ENCODE measurements around the gene TLE6. TPM values are rescaled to one million over a fixed set of nuclear protein-coding genes. Genes with fewer than 3 reads are reported as not detected.

Gene TLE6
- total and polyA plus RNA-seq, 2 of the 4 experiments (the other 2 are of a cell fraction): under 0.01 to 0.17 TPM

DNA sequence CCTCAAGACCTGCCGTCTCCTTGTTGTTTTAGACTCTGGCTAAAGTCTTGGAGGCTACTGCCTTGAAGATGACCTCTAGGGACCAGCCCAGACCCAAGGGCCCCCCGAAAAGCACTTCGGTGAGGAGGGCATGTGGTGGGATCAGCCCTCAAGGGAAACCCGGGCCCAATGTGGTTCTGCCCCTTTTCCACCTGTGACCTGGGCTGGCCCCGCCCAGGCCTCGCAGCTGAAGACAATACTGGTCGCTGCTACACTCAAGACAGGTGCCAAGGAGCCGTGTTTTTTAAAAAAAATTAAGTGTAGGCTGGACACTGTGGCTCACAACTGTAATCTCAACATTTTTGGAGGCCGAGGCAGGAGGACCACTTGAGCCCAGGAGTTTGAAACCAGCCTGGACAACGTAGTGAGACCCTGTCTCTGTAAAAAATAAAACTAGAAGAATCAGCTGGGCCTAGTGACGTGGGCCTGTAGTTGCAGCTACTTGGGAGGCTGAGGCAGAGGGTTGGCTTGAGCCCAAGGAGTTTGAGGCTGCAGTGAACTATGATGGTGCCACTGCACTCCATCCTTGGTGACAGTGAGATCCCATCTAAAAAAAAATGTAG lies 903 bp downstream of the TLE6 start:
- Histone ChIP-seq H3K14ac (replicated peaks; ENCODE audit: low read depth, low read length) (no peak overlapping the region), H3K9me3 (ENCODE audit: control insufficient read depth, insufficient read depth, low read length) (no peaks in the 10 kb centered on the region), H3K4me1 (ENCODE audit: control insufficient read depth, insufficient read depth, low read length) (peaks cover 11% of the 10 kb centered on the region), H3K36me3 (ENCODE audit: control insufficient read depth, insufficient read depth, low read length) (no peaks in the 10 kb centered on the region), H3K56ac (ENCODE audit: extremely low read depth, insufficient read depth, low read length) (no peak overlapping the region), H2BK5ac (ENCODE audit: low read depth, low read length, poor library complexity, severe bottlenecking) (no peak overlapping the region), H2BK120ac (ENCODE audit: low read depth, low read length) (no peak overlapping the region), H2AK9ac (replicated peaks; ENCODE audit: low read depth, low read length, poor library complexity) (no peak overlapping the region), H4K5ac (ENCODE audit: low read depth, low read length) (no peak overlapping the region), H2BK15ac (ENCODE audit: low read depth, low read length) (no peak overlapping the region), H3K18ac (ENCODE audit: low read depth, low read length) (no peak overlapping the region), H3K79me1 (ENCODE audit: low read depth in 1 of 2, low read length in 2 of 2) (no peaks in the 10 kb centered on the region), H3K4me3 (ENCODE audit: insufficient read depth, low read depth, low read length) (no peak overlapping the region), H3K9ac (ENCODE audit: low read depth, low read length) (no peak overlapping the region), H2AFZ (replicated peaks; ENCODE audit: low read length, poor library complexity) (no peak overlapping the region), H2BK20ac (ENCODE audit: low read depth, low read length) (no peak overlapping the region), H4K91ac (ENCODE audit: insufficient read depth, low read depth, low read length) (no peak overlapping the region), H3K4me2 (ENCODE audit: low read depth, low read length) (no peak overlapping the region), H4K20me1 (ENCODE audit: insufficient read depth, low read length) (no peaks in the 10 kb centered on the region), H3K23ac (ENCODE audit: low read depth, low read length) (no peak overlapping the region), H3K4ac (ENCODE audit: low read depth, low read length) (no peak overlapping the region), H3K27ac (ENCODE audit: insufficient read depth, low read length) (no peak overlapping the region), H4K8ac (ENCODE audit: low read depth in 2 of 2, low read length in 2 of 2) (no peak overlapping the region), H3K9me1 (ENCODE audit: insufficient read depth, low read length) (0 out of 2 replicates have a peak, but pooled peaks cover 6% of the 10 kb centered on the region), H2AK5ac (ENCODE audit: low read depth, low read length) (no peak overlapping the region), H3K27me3 (ENCODE audit: control insufficient read depth, insufficient read depth, low read length) (no peaks in the 10 kb centered on the region)
- DNase-seq: no peak
- in situ Hi-C loops (cut with MboI; ENCODE audit: low sequenced_read_pairs) (no loop called here), intact Hi-C loops (cut with micrococcal nuclease) (no loop called here), dilution Hi-C loops (cut with HindIII; ENCODE audit: low sequenced_read_pairs, unreplicated experiment) (no loop called here)
- POLR2A ChIA-PET (ENCODE audit: unreplicated experiment): no interaction called here
- WGBS, 2 experiments (ENCODE audit: extremely low coverage in 2 of 2, insufficient read length in 1 of 2): 86% methylated on average over 4 of the region's 11 CpGs; no CpG with 5 or more reads in 1 of the 2 experiments
- CTCF ChIA-PET: no interaction called here
- BruUV-seq (replicated peaks): no TSS peak
- TF ChIP-seq POLR2A (IDR thresholded peaks at IDR 0.05; ENCODE audit: low read depth, low read length) (no peak), RFX5 (IDR thresholded peaks at IDR 0.05; ENCODE audit: low read depth, low read length) (no peak), RCOR1 (IDR thresholded peaks at IDR 0.05; ENCODE audit: insufficient replicate concordance, low read length) (no peak), SMC3 (IDR thresholded peaks at IDR 0.05; ENCODE audit: low read depth, low read length) (no peak), BHLHE40 (IDR thresholded peaks at IDR 0.05; ENCODE audit: low read depth, low read length) (no peak), MAFK (IDR thresholded peaks at IDR 0.05; ENCODE audit: low read depth, low read length) (no peak), CHD1 (IDR thresholded peaks at IDR 0.05; ENCODE audit: low read depth, low read length) (no peak), MXI1 (IDR thresholded peaks at IDR 0.05; ENCODE audit: borderline replicate concordance, low read depth, low read length) (no peak)
- TF ChIP-seq, protein P1, sequence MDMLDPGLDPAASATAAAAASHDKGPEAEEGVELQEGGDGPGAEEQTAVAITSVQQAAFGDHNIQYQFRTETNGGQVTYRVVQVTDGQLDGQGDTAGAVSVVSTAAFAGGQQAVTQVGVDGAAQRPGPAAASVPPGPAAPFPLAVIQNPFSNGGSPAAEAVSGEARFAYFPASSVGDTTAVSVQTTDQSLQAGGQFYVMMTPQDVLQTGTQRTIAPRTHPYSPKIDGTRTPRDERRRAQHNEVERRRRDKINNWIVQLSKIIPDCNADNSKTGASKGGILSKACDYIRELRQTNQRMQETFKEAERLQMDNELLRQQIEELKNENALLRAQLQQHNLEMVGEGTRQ (IDR thresholded peaks at IDR 0.05; ENCODE audit: low read depth, low read length): no peak
- ATAC-seq (ENCODE audit: low read depth): no peak
